ENCODE measurements around the gene CORO1A. TPM values are rescaled to one million over a fixed set of nuclear protein-coding genes. Genes with fewer than 3 reads are reported as not detected.

The CORO1A gene
- polyA plus RNA-seq, result 1,353 TPM

DNA sequence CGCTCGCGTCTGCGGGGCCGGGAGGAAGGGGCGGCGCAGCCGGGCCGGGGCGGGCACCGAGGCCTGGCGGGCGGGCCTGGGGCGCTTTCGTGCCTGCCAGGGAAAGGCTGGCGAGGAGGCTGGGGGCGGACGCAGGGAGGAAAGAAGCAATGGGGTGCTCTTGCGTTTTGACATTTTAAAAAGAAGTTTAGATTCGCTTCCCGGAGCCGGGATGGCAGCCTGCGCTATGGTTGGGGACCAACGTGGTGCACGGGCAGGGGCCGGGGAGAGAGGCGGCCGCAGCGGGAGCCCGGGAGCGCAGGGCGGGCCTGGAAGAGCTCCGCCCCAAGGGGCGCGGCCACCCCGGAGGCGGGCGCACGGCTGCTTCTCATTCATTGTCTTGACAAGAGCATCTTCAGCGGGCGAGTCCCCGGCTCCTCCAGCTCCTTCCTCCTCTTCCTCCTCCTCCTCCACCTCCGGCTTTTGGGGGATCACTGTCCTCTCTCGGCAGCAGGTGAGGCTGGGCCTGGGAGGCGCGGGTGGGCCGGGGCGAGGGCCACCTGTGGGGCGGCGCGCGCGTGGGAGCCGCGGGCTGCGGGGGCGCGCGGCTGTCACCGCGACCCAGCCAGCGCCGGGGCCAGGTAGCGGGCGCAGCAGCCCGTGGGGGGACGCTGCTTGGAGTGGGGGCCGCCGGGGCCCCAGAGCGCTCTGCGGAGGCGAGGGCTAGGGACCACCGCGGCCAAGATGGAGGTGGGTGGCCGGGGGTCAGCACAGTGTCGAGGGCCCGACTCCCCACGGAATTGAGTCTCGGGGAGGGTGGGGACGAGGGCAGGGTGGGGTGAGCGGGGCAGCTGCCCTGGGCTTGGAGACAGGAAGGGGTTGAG is at the start of gene CORO1A:
Gene CORO1A, plus strand, starts transcription at position 370 of the 863 bp plus-strand sequence. CDS start 1,608 bp downstream, outside the sequence.
- peaks cover 15% of the 10 kb centered on the region for H3K36me3 Mint-ChIP-seq
- H3K4me1 Mint-ChIP-seq, result peaks cover 20 to 22% (median 21%) of the 10 kb centered on the region in 3 donors
- H3K4me3 Mint-ChIP-seq, result peak within 1 kb of the TSS; percentile 97 to 99 (median 99)
- no peaks in the 10 kb centered on the region for H3K27me3 Mint-ChIP-seq
- H3K27ac Mint-ChIP-seq, result peak within 1 kb of the TSS; percentile 97 to 99 (median 98)
- no peaks in the 10 kb centered on the region for H3K9me3 Mint-ChIP-seq

DNA sequence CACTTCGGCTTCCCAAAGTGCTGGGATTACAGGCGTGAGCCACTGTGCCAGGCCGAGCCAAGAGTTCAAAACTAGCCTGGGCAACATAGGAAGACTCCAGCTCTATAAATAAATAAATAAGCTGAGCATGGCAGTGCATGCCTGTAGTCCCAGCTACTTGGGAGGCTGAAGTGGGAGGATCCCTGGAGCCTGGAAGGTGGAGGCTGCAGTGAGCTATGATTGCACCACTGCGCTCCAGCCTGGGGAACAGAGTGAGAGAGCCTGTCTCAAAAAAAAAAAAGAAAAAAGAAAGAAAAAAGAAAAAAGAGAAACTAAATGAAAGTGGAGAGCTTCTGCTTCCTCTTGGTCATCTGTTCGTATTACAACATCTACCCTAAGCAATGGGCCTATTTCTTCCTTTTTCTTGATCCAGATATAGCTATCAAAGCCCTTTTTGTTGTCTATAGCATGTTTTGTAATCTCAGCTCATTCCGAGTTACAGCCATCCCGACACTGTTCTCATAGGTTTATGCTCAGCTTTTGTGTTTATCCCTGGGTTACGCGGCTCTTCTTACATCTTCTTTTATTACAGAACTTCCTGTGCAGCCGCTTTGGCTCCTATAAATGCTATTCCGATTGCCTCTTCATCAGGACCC is 46.3 kb upstream of the CORO1A start:
- no peaks in the 10 kb centered on the region for H3K9me3 Mint-ChIP-seq
- H3K4me1 Mint-ChIP-seq, result peaks cover 4 to 8% (median 7%) of the 10 kb centered on the region in 3 donors
- H3K27me3 Mint-ChIP-seq, result no peaks in the 10 kb centered on the region
- no peak overlapping the region for H3K4me3 Mint-ChIP-seq
- no peaks in the 10 kb centered on the region for H3K36me3 Mint-ChIP-seq
- no peak overlapping the region for H3K27ac Mint-ChIP-seq

DNA sequence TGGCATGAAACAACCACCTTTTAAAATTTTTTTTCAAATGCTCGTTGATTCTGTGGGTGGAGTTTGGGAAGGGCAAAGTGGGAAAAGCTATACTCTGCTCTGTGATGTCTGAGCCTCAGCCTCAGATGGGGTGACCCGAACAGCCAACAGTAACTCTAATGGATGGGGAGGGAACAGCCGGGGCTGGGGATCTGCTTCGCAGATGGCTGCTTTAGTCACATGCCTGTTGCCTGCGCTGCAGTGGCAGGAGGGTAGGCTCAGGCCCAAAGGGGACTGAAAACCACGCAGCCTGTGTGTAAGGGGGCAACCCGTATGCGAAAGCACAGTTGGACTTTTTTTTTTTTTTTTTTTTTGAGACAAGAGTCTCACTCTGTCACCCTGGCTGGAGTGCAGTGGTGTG is 45.5 kb upstream of the CORO1A start:
- no peaks in the 10 kb centered on the region for H3K36me3 Mint-ChIP-seq
- peaks cover 4 to 8% (median 7%) of the 10 kb centered on the region in 3 donors for H3K4me1 Mint-ChIP-seq
- H3K27me3 Mint-ChIP-seq, result no peaks in the 10 kb centered on the region
- peak overlapping the region in 1 of 3 donors; percentile 23 for H3K27ac Mint-ChIP-seq
- H3K4me3 Mint-ChIP-seq, result no peak overlapping the region
- H3K9me3 Mint-ChIP-seq, result no peaks in the 10 kb centered on the region

DNA sequence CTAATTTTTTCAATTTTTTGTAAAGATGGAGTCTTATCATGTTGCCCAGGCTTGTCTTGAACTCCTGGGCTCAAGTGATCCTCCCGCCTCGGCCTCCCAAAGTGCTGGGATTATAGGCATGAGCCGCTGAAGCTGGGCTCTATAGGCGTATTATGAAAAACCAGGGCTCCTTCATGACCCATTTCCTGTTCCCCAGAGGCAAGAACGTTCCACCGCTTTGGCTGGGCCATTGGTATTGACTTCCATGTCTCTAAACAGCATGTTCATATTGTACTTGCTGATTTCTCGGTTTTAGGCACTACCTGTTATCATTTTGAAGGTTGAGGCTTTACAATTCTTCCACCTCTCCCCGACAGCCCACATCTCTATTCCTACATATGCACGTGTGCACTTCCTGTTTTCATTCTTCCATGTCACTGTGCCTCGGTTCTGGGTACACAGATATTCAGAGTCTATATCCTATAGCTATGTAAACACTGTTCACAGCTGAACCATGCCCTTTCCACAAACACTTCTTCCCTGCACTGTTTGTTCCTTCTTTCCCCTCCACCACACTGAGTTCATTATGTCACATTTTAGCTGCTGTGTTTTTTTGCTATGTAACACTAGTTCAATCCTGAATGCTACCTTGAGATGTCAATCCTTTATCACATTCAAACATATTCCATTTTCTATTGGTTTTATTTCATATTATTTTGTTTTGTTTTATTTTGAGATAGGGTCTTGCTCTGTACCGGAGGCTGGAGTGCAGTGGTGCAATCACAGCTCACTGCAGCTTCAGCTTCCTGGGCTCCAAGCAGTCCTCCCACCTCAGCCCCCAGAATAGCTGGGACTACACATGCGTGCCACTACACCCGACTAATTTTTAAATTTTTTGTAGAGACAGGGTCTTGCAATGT is 43.6 kb upstream of the CORO1A start:
- Mint-ChIP-seq H3K36me3 (no peaks in the 10 kb centered on the region), H3K27me3 (no peaks in the 10 kb centered on the region), H3K27ac (peak overlapping the region in 1 of 3 donors; percentile 41), H3K4me1 (peaks cover 10 to 14% (median 13%) of the 10 kb centered on the region in 3 donors), H3K4me3 (no peak overlapping the region), H3K9me3 (no peaks in the 10 kb centered on the region)

DNA sequence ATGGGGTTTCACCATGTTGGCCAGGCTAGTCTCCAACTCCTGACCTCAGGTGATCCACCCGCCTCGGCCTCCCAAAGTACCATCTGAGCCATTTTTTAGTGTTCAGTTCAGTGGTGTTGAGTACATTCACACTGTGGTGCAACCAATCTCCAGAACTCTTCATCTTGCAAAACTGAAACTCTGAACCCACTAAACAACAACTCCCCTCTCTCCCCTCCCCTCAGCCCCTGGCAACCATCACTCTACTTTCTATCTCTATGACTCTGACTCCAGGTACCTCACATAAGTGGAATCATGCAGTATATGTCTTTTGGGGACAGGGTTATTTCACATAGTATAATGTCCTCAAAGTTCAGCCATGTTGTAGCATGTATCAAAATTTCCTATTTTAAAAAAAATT is 41.7 kb upstream of the CORO1A start:
- H3K9me3 Mint-ChIP-seq, result no peaks in the 10 kb centered on the region
- H3K27me3 Mint-ChIP-seq, result no peaks in the 10 kb centered on the region
- H3K36me3 Mint-ChIP-seq, result no peaks in the 10 kb centered on the region
- no peak overlapping the region for H3K4me3 Mint-ChIP-seq
- H3K27ac Mint-ChIP-seq, result no peak overlapping the region
- peaks cover 10 to 16% (median 14%) of the 10 kb centered on the region in 3 donors for H3K4me1 Mint-ChIP-seq

DNA sequence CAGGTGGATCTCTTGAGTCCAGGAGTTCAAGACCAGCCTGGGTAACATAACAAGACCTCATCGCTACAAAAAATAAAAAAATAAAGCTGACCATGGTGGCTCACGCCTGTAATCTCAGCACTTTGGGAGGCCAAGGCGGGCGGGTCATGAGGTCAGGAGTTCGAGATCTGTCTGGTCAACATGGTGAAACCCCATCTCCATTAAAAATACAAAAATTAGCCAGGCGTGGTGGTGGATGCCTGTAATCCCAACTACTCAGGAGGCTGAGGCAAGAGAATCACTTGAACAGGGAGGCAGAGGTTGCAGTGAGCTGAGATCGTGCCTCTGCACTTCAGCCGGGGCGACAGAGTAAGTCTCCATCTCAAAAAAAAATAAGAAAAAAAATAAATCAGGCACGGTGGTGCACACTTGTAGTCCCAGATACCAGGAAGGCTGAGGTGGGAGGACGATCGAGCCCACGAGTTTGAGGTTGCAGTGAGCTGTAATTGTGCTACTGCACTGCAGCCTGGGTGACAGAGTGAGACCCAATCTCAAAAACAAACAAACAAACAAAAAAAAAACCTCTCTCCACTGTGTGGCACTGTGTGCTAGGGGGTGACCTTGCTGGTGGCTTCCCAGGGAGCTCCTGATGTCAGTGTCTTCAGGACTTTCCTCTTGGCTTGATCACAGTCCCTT is 40.6 kb upstream of the CORO1A start:
- H3K36me3 Mint-ChIP-seq, result no peaks in the 10 kb centered on the region
- H3K4me3 Mint-ChIP-seq, result no peak overlapping the region
- no peak overlapping the region for H3K27ac Mint-ChIP-seq
- H3K9me3 Mint-ChIP-seq, result no peaks in the 10 kb centered on the region
- H3K4me1 Mint-ChIP-seq, result peaks cover 6 to 16% (median 12%) of the 10 kb centered on the region in 3 donors
- H3K27me3 Mint-ChIP-seq, result no peaks in the 10 kb centered on the region

DNA sequence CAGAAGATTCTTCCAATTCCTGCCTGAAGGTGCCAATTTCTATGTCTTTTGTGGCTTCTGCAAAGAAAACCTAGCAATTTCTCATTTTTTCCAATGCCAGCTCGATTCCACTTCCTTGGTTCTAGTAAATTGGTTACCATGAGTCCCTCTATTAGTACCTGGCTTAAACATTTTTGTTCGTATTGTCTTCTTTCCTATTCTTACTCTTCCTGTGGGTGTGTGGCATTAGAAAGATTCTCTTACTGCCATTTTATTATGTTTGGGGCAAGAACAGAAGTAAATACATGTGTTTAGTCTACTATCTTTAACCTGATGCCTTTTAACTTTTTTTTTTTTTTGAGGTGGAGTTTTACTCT is 40.1 kb upstream of the CORO1A start:
- no peaks in the 10 kb centered on the region for H3K9me3 Mint-ChIP-seq
- peaks cover 6 to 16% (median 10%) of the 10 kb centered on the region in 3 donors for H3K4me1 Mint-ChIP-seq
- no peaks in the 10 kb centered on the region for H3K27me3 Mint-ChIP-seq
- peak overlapping the region in 1 of 3 donors; percentile 49 for H3K27ac Mint-ChIP-seq
- H3K4me3 Mint-ChIP-seq, result no peak overlapping the region
- H3K36me3 Mint-ChIP-seq, result no peaks in the 10 kb centered on the region

DNA sequence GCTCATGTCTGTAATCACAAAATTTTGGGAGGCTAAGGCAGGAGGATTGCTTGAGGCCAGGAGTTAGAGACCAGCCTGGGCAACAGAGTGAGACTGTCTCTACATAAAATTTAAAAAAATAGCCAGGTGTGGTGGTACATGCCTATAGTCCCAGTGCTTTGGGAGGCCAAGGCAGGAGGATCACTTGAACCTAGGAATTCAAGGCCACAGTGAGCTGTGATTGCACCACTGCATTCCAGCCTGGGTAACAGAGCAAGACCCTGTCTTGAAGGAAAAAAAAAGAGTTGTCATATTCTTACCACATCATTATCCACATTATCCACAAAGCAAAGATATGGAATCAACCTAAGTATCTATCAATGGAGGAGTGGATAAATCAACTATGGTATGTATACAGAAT is 39.4 kb upstream of the CORO1A start:
- no peak overlapping the region for H3K4me3 Mint-ChIP-seq
- no peaks in the 10 kb centered on the region for H3K36me3 Mint-ChIP-seq
- H3K27me3 Mint-ChIP-seq, result no peaks in the 10 kb centered on the region
- no peak overlapping the region for H3K27ac Mint-ChIP-seq
- peaks cover 6 to 16% (median 10%) of the 10 kb centered on the region in 3 donors for H3K4me1 Mint-ChIP-seq
- no peaks in the 10 kb centered on the region for H3K9me3 Mint-ChIP-seq

DNA sequence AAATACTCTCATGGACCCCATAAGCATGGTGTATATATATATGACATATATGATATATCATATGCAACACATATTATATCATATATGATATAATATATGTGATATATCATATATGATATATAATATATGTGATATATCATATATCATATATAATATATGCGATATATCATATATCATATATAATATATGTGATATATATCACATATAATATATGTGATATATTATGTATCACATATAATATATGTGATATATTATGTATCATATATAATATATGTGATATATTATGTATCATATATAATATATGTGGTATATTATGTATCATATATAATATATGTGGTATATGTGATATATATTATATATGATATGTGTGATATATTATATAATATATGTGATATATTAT is 38.5 kb upstream of the CORO1A start:
- Mint-ChIP-seq H3K9me3 (peaks cover 0 to 4% (median 0%) of the 10 kb centered on the region in 3 donors), H3K27me3 (no peaks in the 10 kb centered on the region), H3K27ac (no peak overlapping the region), H3K4me3 (no peak overlapping the region), H3K4me1 (peaks cover 6 to 11% (median 7%) of the 10 kb centered on the region in 3 donors), H3K36me3 (peaks cover 3% of the 10 kb centered on the region)

DNA sequence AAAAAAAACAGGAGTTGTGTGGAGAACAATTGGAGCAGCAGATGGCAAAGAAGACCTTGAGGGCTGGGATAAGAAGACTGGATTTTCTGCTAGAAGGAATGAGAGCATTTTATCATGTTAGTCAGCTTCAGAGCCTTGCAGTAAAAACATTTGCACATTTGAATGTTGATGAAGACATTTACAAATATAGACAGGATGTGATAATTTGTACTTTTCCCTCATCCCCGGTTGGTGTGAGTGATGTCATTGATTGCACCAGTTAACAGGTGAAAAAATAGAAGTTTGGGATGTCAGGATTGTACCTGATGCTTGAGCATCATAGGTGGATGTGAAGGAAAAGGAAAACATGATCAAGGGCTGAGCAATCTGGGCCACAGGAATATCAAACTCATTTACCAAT is 37.7 kb upstream of the CORO1A start:
- H3K4me1 Mint-ChIP-seq, result peaks cover 6 to 10% (median 6%) of the 10 kb centered on the region in 3 donors
- no peak overlapping the region for H3K4me3 Mint-ChIP-seq
- H3K36me3 Mint-ChIP-seq, result peaks cover 4% of the 10 kb centered on the region
- H3K9me3 Mint-ChIP-seq, result peaks cover 0 to 4% (median 0%) of the 10 kb centered on the region in 3 donors
- H3K27ac Mint-ChIP-seq, result peak overlapping the region in 1 of 3 donors; percentile 46
- H3K27me3 Mint-ChIP-seq, result no peaks in the 10 kb centered on the region

DNA sequence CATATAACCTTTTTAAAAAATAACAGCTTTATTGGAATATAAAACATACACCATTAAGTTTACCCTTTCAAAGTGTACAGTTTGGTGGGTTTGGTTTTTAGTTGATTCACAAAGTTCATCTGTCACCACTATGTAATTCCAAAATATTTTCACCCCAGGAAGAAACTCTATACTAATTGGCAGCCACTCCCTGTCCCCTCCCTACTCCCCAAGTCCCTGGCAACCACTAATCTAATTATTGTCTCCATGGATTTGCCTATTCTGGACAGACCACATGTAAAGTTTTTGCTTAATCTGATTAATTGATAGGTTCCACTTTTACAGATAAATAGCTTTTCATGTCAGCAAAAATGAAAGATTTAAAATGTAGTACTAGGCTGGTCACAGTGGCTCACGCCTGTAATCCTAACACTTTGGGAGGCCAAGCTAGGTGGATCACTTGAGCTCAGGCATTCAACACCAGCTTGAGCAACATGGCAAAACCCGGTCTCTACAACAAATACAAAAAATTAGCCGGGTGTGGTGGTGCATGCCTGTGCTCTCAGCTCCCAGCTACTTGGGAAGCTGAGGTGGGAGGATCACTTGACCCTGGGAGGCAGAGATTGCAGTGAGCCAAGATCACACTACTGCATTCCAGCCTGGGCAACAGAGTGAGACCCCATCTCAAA is 35.4 kb upstream of the CORO1A start:
- Mint-ChIP-seq H3K4me3 (no peak overlapping the region), H3K27me3 (no peaks in the 10 kb centered on the region), H3K36me3 (peaks cover 5% of the 10 kb centered on the region), H3K4me1 (peaks cover 9 to 14% (median 10%) of the 10 kb centered on the region in 3 donors), H3K27ac (no peak overlapping the region), H3K9me3 (peaks cover 0 to 7% (median 0%) of the 10 kb centered on the region in 3 donors)

DNA sequence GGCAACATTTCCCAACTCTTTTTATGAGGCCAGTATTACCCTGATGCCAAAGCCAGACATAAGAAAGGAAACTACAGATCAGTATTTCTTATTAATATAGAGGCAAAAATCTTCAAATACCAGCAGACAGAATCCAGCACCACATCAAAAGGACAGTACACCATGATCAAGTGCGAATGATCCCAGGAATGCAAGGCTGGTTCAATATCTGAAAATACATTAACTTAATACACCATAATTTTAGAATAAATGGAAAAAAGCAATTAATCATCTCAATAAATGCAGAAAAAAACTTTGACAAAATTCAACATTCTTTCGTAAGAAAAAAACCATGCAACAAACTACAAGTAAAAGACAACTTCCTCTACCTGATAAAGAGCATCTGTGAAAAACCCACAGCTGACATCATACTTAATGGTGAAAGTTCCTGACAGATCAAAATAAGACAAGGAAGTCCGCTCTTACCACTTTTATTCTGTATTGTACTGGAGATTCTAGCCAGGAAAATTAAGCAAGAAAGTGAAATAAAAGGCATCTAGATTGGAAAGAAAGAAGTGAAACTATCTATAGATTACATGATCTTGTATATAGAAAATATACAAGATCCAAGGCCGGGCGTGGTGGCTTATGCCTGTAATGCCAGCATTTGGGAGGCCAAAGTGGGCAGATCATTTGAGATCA is 34.0 kb upstream of the CORO1A start:
- Mint-ChIP-seq H3K27ac (no peak overlapping the region), H3K4me3 (no peak overlapping the region), H3K4me1 (peaks cover 5 to 9% (median 6%) of the 10 kb centered on the region in 3 donors), H3K9me3 (peaks cover 0 to 7% (median 0%) of the 10 kb centered on the region in 3 donors), H3K27me3 (no peaks in the 10 kb centered on the region), H3K36me3 (peaks cover 5% of the 10 kb centered on the region)

DNA sequence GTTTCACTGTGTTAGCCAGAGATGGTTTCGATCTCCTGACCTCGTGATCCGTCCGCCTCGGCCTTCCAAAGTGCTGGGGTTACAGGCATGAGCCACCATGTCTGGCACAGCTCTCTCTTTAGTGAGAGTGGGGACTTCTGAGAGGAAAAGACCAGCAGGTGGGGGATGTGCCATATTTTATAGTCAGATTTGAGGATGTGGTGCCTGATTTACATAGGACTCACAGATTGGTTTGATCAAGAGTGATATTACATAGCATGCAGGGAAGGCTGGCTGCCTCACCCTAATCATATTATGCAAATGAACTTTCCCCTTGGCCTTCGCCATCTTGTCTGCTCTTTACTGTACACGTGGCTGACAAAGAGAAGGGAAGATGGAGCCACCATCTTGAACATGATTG is 32.3 kb upstream of the CORO1A start:
- peaks cover 5 to 6% (median 5%) of the 10 kb centered on the region in 3 donors for H3K4me1 Mint-ChIP-seq
- peak overlapping the region in 1 of 4 donors; percentile 52 for H3K4me3 Mint-ChIP-seq
- H3K27ac Mint-ChIP-seq, result peak overlapping the region in 2 of 3 donors; percentile 40 to 89
- H3K9me3 Mint-ChIP-seq, result peaks cover 0 to 7% (median 0%) of the 10 kb centered on the region in 3 donors
- no peaks in the 10 kb centered on the region for H3K27me3 Mint-ChIP-seq
- peaks cover 5% of the 10 kb centered on the region for H3K36me3 Mint-ChIP-seq
